ENCODE data around the gene HERC2. TPM values are rescaled to one million over a fixed set of nuclear protein-coding genes. Genes with fewer than 3 reads are reported as not detected.

Gene HERC2
- total and polyA plus RNA-seq, 9 of the 15 experiments (the other 6 are each of a cell fraction or from before 2014, with no cell fraction given): 10.6 to 84.0 (median 42.6) TPM

GRCh38 chr15:28286031-28286430 lies 35.9 kb downstream of the HERC2 start (continued):
- no peak for TF ChIP-seq ZNF407 (IDR thresholded peaks at IDR 0.05; ENCODE audit: low read depth)

GRCh38 chr15:28281876-28282275 lies 40.1 kb downstream of the HERC2 start:
- Histone ChIP-seq H4K20me1 (replicated peaks; ENCODE audit: control insufficient read depth, insufficient read depth, low read length) (no peaks in the 10 kb centered on the region), H3K9me3 (replicated peaks; ENCODE audit: control insufficient read depth, insufficient read depth, low read depth, low read length) (no peaks in the 10 kb centered on the region), H3K4me3 (no peak overlapping the region), H3K27me3 (ENCODE audit: control insufficient read depth in 2 of 2, insufficient read depth in 2 of 2, low read length in 2 of 2) (no peaks in the 10 kb centered on the region), H3K36me3 (ENCODE audit: control insufficient read depth, insufficient read depth, low read length) (peaks cover 60% of the 10 kb centered on the region), H2AFZ (ENCODE audit: low read depth, low read length) (no peak overlapping the region), H3K9ac (ENCODE audit: insufficient read depth in 1 of 2, low read depth in 2 of 2, low read length in 2 of 2) (peak overlapping the region in 1 of 2 experiments; percentile 60; a peak in 1 of 4 replicates), H3K27ac (ENCODE audit: extremely low read depth, low read depth, low read length) (no peak overlapping the region), H3K4me1 (replicated peaks in 1 of 2; ENCODE audit: control insufficient read depth in 2 of 2, insufficient read depth in 2 of 2, low read length in 2 of 2) (no peaks in the 10 kb centered on the region; a peak in 1 of 5 replicates), H3K4me2 (ENCODE audit: insufficient read depth, low read length) (no peak overlapping the region), H3K79me2 (ENCODE audit: control insufficient read depth, insufficient read depth, low read length) (peaks cover 53% of the 10 kb centered on the region), H3K9me1 (ENCODE audit: control insufficient read depth, insufficient read depth, low read length) (no peaks in the 10 kb centered on the region)
- TF ChIP-seq RBM14 (IDR thresholded peaks at IDR 0.05; ENCODE audit: borderline replicate concordance, insufficient read depth, low read depth, low read length): no peak
- TF ChIP-seq ZNF133 (CRISPR knock-in tag; IDR thresholded peaks at IDR 0.05): no peak
- no peak for TF ChIP-seq ZNF140 (CRISPR knock-in tag; IDR thresholded peaks at IDR 0.05)
- no peak for TF ChIP-seq ETV6 (IDR thresholded peaks at IDR 0.05; ENCODE audit: borderline replicate concordance in 1 of 2, low read depth in 2 of 2, low read length in 1 of 2)
- TF ChIP-seq ETV6 (CRISPR knock-in tag; IDR thresholded peaks at IDR 0.05; ENCODE audit: borderline replicate concordance): no peak
- TF ChIP-seq CTCF (IDR thresholded peaks at IDR 0.05 in 2 of 3, conservative IDR thresholded peaks at IDR 0.05 in 1 of 3; ENCODE audit: insufficient read depth in 2 of 3, low read depth in 1 of 3, low read length in 3 of 3): no peak
- TF ChIP-seq HDGF (IDR thresholded peaks at IDR 0.05): no peak
- TF ChIP-seq IFI16 (CRISPR knock-in tag; IDR thresholded peaks at IDR 0.05): no peak
- no peak for TF ChIP-seq ZNF589 (CRISPR knock-in tag; IDR thresholded peaks at IDR 0.05; ENCODE audit: low read depth)
- TF ChIP-seq RUNX1 (IDR thresholded peaks at IDR 0.05; ENCODE audit: low read depth): no peak
- BruUV-seq (replicated peaks): no TSS peak
- intact Hi-C loops (cut with micrococcal nuclease) (no loop called here), in situ Hi-C loops (cut with MboI) (loop anchor here (25.0 kb wide), 1 partner anchor 130 kb away; no protein-coding TSS in a partner anchor)
- no peak for ATAC-seq
- WGBS (ENCODE audit: insufficient coverage, low coverage, missing lambda C conversion rate): 98% methylated on average over 4 of the region's 7 CpGs
- FAIRE-seq: no peak
- no peak for DNase-seq (ENCODE audit: extremely low read depth in 1 of 4, low spot score in 3 of 4)
- ChIA-PET POLR2A (no interaction called here), CTCF (ENCODE audit: low intra/inter-chr PET ratio) (no interaction called here)
